Epithelial cell of proximal tubule (primary cell): ENCODE data around the gene LARGE1. TPM values are rescaled to one million over a fixed set of nuclear protein-coding genes. Genes with fewer than 3 reads are reported as not detected.

Experiments
- DNase-seq: peaks from one replicate; pipeline ENCODE4 v3.0.0-alpha.2; 2011; ENCODE audit warnings: low read depth
- H3K4me3 ChIP-seq: 2 replicates; pipeline ENCODE4 v1.5.1; 2011; ENCODE audit warnings: low read depth, mild to moderate bottlenecking, low read length
- total RNA-seq: library from RNA; depleted of rRNA; stranded (reverse); fragments of >200 nt; gene quantifications from 2 replicates; pipeline ENCODE4 v1.2.3, GENCODE V29; 2015
- TF ChIP-seq, protein P1 (sequence below): conservative IDR thresholded peaks from 2 replicates; pipeline ENCODE4 v1.5.1; 2012; ENCODE audit warnings: low read depth, mild to moderate bottlenecking, low read length

LARGE1 gene
- total RNA-seq, 1 donor from 2014 or later = 18.3 TPM

DNA sequence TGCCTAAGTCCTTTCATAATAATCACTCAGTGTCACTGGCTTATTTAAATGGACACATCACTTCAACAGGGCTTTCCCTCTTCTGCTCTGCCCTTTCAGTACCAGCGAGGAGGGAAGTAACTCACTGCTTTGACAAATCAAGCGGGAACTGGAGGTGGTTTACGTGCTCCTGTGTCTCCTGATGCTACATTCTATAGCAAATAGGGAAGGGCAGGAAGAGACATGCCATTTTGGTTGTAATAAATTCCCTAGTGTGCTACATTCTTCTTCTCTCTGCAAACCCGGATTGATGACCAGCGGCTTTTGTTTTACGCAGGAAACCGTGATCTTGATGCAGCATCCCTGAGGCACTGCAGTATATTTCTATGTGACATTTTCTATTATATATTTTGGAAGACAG is 491.0 kb downstream of the LARGE1 start:
- TF ChIP-seq, protein P1, sequence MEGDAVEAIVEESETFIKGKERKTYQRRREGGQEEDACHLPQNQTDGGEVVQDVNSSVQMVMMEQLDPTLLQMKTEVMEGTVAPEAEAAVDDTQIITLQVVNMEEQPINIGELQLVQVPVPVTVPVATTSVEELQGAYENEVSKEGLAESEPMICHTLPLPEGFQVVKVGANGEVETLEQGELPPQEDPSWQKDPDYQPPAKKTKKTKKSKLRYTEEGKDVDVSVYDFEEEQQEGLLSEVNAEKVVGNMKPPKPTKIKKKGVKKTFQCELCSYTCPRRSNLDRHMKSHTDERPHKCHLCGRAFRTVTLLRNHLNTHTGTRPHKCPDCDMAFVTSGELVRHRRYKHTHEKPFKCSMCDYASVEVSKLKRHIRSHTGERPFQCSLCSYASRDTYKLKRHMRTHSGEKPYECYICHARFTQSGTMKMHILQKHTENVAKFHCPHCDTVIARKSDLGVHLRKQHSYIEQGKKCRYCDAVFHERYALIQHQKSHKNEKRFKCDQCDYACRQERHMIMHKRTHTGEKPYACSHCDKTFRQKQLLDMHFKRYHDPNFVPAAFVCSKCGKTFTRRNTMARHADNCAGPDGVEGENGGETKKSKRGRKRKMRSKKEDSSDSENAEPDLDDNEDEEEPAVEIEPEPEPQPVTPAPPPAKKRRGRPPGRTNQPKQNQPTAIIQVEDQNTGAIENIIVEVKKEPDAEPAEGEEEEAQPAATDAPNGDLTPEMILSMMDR = no peak
- DNase-seq = no peak
- H3K4me3 ChIP-seq = no peak overlapping the region

DNA sequence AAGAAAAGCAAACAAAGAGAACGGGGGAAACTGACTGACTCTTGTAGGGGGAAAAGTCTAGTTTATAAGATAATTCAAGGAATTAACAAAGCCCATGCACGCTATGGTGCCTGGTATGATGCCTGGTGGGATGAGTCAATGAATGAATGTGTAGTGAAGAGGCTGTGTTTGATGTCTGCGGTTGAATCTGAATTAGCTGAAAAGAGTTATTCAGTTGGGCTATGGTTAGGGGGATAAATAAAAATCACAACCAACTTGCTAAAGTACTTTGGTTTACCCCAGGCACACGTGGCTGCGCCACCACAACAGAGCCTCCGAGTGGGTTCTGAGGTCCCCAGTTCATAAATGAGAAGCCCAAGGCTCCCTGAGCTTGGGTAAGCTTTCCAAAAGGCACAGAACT is 492.8 kb downstream of the LARGE1 start:
- DNase-seq = no peak
- TF ChIP-seq, protein P1 = no peak
- no peak overlapping the region for H3K4me3 ChIP-seq

DNA sequence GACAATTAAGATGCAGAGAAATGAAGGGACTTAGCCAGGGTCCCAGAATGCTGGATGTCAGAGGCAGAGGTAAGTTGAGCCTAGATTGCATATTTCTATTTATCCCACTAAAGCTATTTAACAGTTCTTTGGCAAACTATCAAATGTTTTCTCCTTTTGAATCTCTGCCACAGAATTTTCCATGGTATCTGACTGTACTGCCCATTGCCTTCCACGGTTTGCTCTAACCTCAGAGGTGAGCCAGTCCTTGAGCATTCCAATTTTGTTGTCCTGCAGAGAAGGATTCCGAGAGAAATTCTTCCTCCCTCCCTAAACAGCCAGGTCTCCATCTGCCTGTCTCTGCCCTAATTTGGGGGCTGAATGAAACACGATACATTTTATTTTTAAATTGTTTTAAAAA is 493.8 kb downstream of the LARGE1 start:
- DNase-seq = no peak

GRCh38 chr22:33421859-33422258 is 498.4 kb downstream of the LARGE1 start:
- H3K4me3 ChIP-seq = no peak overlapping the region
- TF ChIP-seq, protein P1 = no peak
- DNase-seq = no peak

More for the DNA sequence above, 493.8 kb downstream of the LARGE1 start:
- no peak overlapping the region for H3K4me3 ChIP-seq
- TF ChIP-seq, protein P1 = no peak

- no peak for DNase-seq
- no peak overlapping the region for H3K4me3 ChIP-seq
- TF ChIP-seq, protein P1 = no peak
These were observed 501.8 kb downstream of the LARGE1 start for GRCh38 chr22:33418484-33418883.

- DNase-seq = no peak
- TF ChIP-seq, protein P1 = no peak
- H3K4me3 ChIP-seq = no peak overlapping the region
These were observed 504.9 kb downstream of the LARGE1 start for GRCh38 chr22:33415401-33415800.

GRCh38 chr22:33409079-33409478 is 511.2 kb downstream of the LARGE1 start:
- TF ChIP-seq, protein P1 = no peak
- no peak for DNase-seq
- H3K4me3 ChIP-seq = no peak overlapping the region
